ENCODE data around the gene ITFG2.

Gene ITFG2

GRCh38 chr12:2833810-2834209 lies 21.3 kb downstream of the ITFG2 start:
- Histone ChIP-seq H4K8ac (ENCODE audit: low read depth, low read length) (no peak overlapping the region), H3K14ac (ENCODE audit: low read length) (no peak overlapping the region), H4K12ac (ENCODE audit: low read depth, low read length) (no peak overlapping the region), H3K4me3 (ENCODE audit: low read depth, low read length) (no peak overlapping the region), H2AFZ (ENCODE audit: insufficient read depth, low read length, poor library complexity) (no peak overlapping the region), H4K91ac (ENCODE audit: low read depth, low read length) (no peak overlapping the region), H3K27me3 (ENCODE audit: insufficient read depth, low read length) (no peaks in the 10 kb centered on the region), H2BK120ac (ENCODE audit: insufficient read depth, low read length, poor library complexity) (no peak overlapping the region), H3K4me2 (ENCODE audit: low read length) (no peak overlapping the region), H3K23ac (ENCODE audit: low read length) (no peak overlapping the region), H3K79me2 (ENCODE audit: control insufficient read depth, insufficient read depth, low read length, poor library complexity) (no peaks in the 10 kb centered on the region), H3K36me3 (ENCODE audit: control insufficient read depth in 1 of 2, insufficient read depth in 2 of 2, low read length in 2 of 2) (peaks cover 2 to 6% of the 10 kb centered on the region in 2 experiments), H3K9me3 (ENCODE audit: insufficient read depth, low read depth, low read length) (no peaks in the 10 kb centered on the region), H2AK5ac (ENCODE audit: low read length) (no peak overlapping the region), H2BK12ac (ENCODE audit: low read length) (no peak overlapping the region), H3K4ac (ENCODE audit: low read depth, low read length) (no peak overlapping the region), H3K79me1 (ENCODE audit: low read length) (no peaks in the 10 kb centered on the region), H2BK5ac (ENCODE audit: low read depth, low read length, poor library complexity) (no peak overlapping the region), H3K18ac (ENCODE audit: low read length) (no peak overlapping the region), H3K27ac (ENCODE audit: low read depth, low read length) (no peak overlapping the region), H3K4me1 (ENCODE audit: control insufficient read depth in 1 of 2, insufficient read depth in 2 of 2, low read length in 2 of 2) (no peaks in the 10 kb centered on the region), H3K9ac (ENCODE audit: low read length) (no peak overlapping the region)
- WGBS (ENCODE audit: extremely low coverage, insufficient coverage, insufficient read length), result no CpG with 5 or more reads among the region's 9 CpGs
- no peak for DNase-seq

DNA sequence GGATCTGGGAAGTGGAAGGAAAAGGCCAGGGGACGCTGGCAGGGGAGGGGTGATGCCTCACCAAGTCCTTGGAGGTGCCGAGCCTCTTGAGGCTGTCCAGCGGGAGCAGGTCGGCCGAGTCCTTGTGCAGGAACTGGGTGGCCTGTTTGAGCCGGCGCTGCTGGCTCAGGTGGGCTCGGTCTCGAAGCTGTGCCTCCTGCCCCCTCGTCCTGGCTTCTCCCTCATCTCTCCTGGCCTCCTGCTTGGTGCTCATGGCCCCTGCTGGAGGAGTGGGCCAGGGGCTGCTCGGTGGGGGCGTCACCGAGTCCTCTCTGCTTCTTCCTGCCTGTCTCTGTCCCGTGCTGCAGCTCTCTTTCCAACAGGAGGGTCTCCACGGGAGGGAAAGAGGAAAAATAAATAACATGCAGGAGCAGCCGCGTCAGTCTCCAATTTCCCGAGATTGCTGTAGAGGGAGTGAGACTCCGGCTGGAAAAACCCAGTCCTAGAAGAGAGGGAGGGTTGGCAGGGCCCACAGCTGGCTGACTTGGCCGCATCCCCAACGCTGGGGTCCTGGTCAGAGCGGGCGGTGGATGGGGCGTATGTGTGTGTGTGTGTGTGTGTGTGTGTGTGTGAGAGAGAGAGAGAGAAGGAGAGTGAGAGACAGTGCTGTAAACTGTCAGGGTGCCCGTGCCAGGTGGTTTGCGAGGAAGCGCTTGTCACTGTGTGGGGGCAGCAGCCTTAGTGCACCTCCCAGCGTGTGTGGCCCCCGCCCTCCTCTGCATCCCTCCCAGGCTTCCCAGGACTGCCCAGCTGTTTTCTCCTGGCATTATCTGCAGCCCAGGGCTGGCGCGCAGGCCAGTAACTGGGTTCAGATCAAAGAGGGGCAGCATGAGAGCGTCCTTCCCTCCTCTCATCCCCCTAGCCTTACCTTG lies 22.4 kb downstream of the ITFG2 start, which contains the start of gene NRIP2:
Gene NRIP2, minus strand, starts transcription at position 455 of the 911 bp plus-strand sequence. Its CDS starts 52 bp downstream, at position 403.
- Histone ChIP-seq H3K4ac (ENCODE audit: low read depth, low read length) (no peak within 1 kb of the TSS), H2BK5ac (ENCODE audit: low read depth, low read length, poor library complexity) (no peak within 1 kb of the TSS), H3K79me1 (ENCODE audit: low read length) (no peaks in the 10 kb centered on the region), H2BK12ac (ENCODE audit: low read length) (no peak within 1 kb of the TSS), H4K12ac (ENCODE audit: low read depth, low read length) (no peak within 1 kb of the TSS), H2AK5ac (ENCODE audit: low read length) (no peak within 1 kb of the TSS), H3K9me3 (ENCODE audit: insufficient read depth, low read depth, low read length) (no peaks in the 10 kb centered on the region), H3K4me2 (ENCODE audit: low read length) (no peak within 1 kb of the TSS), H3K27ac (ENCODE audit: low read depth, low read length) (no peak within 1 kb of the TSS), H3K9ac (ENCODE audit: low read length) (no peak within 1 kb of the TSS), H3K79me2 (ENCODE audit: control insufficient read depth, insufficient read depth, low read length, poor library complexity) (no peaks in the 10 kb centered on the region), H3K14ac (ENCODE audit: low read length) (no peak within 1 kb of the TSS), H3K18ac (ENCODE audit: low read length) (no peak within 1 kb of the TSS), H3K36me3 (ENCODE audit: control insufficient read depth in 1 of 2, insufficient read depth in 2 of 2, low read length in 2 of 2) (peaks cover 2 to 6% of the 10 kb centered on the region in 2 experiments), H4K8ac (ENCODE audit: low read depth, low read length) (no peak within 1 kb of the TSS), H3K4me3 (ENCODE audit: low read depth, low read length) (no peak within 1 kb of the TSS), H4K91ac (ENCODE audit: low read depth, low read length) (no peak within 1 kb of the TSS), H3K27me3 (ENCODE audit: insufficient read depth, low read length) (no peaks in the 10 kb centered on the region), H2BK120ac (ENCODE audit: insufficient read depth, low read length, poor library complexity) (no peak within 1 kb of the TSS), H2AFZ (ENCODE audit: insufficient read depth, low read length, poor library complexity) (no peak within 1 kb of the TSS), H3K23ac (ENCODE audit: low read length) (no peak within 1 kb of the TSS), H3K4me1 (ENCODE audit: control insufficient read depth in 1 of 2, insufficient read depth in 2 of 2, low read length in 2 of 2) (no peaks in the 10 kb centered on the region)
- no peak for DNase-seq
- no CpG with 5 or more reads among the region's 32 CpGs for WGBS (ENCODE audit: extremely low coverage, insufficient coverage, insufficient read length)

DNA sequence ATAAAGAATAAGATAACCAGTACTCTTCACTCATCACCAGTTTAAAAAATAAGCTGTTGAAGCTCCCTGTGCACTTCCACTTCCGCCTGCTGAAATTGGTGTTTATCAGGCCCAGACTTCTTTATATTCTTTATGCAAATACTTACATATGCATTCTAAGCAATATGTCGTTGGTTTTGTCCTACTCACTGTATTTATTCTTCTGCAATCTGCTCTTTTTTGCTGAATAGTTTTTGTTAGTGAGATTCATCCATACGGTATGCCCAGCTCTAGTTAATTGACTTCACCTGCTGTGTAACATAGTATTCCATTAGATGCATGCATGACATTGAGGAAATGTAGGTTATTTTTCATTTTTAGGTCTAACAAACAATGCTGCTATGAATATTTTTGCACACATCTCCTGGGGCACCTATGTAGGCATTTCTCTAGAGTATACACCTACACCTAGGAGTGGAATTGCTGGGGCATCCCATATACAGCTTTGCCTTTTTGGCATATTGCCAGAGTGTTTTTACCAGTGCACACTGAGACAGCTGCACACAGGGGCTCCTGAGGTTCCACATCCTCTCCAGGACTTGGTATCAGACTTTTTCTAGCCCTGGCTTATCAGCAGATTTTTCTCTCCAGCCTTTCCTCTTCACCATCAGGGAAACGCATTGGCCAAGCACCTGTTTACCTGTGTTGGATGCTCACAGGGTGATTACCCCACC lies 23.4 kb downstream of the ITFG2 start:
- no peak overlapping the region for H2AFZ ChIP-seq (ENCODE audit: insufficient read depth, low read length, poor library complexity)
- WGBS (ENCODE audit: extremely low coverage, insufficient coverage, insufficient read length), result no CpG with 5 or more reads among the region's 4 CpGs

GRCh38 chr12:2836574-2836973 lies 24.1 kb downstream of the ITFG2 start:
- Histone ChIP-seq H3K18ac (ENCODE audit: low read length) (no peak overlapping the region), H2BK5ac (ENCODE audit: low read depth, low read length, poor library complexity) (no peak overlapping the region), H3K4me3 (ENCODE audit: low read depth, low read length) (no peak overlapping the region), H3K27me3 (ENCODE audit: insufficient read depth, low read length) (no peaks in the 10 kb centered on the region), H3K27ac (ENCODE audit: low read depth, low read length) (no peak overlapping the region), H3K9ac (ENCODE audit: low read length) (no peak overlapping the region), H3K79me1 (ENCODE audit: low read length) (no peaks in the 10 kb centered on the region), H3K4ac (ENCODE audit: low read depth, low read length) (no peak overlapping the region), H3K4me2 (ENCODE audit: low read length) (no peak overlapping the region), H3K4me1 (ENCODE audit: control insufficient read depth in 1 of 2, insufficient read depth in 2 of 2, low read length in 2 of 2) (no peaks in the 10 kb centered on the region), H2BK12ac (ENCODE audit: low read length) (no peak overlapping the region), H3K36me3 (ENCODE audit: control insufficient read depth in 1 of 2, insufficient read depth in 2 of 2, low read length in 2 of 2) (peaks cover 2% of the 10 kb centered on the region in 2 experiments), H3K9me3 (ENCODE audit: insufficient read depth, low read depth, low read length) (no peaks in the 10 kb centered on the region), H3K23ac (ENCODE audit: low read length) (no peak overlapping the region), H4K91ac (ENCODE audit: low read depth, low read length) (no peak overlapping the region), H3K79me2 (ENCODE audit: control insufficient read depth, insufficient read depth, low read length, poor library complexity) (no peaks in the 10 kb centered on the region), H4K8ac (ENCODE audit: low read depth, low read length) (no peak overlapping the region), H4K12ac (ENCODE audit: low read depth, low read length) (no peak overlapping the region), H2BK120ac (ENCODE audit: insufficient read depth, low read length, poor library complexity) (no peak overlapping the region), H2AK5ac (ENCODE audit: low read length) (no peak overlapping the region), H2AFZ (ENCODE audit: insufficient read depth, low read length, poor library complexity) (no peak overlapping the region), H3K14ac (ENCODE audit: low read length) (no peak overlapping the region)
- WGBS (ENCODE audit: extremely low coverage, insufficient coverage, insufficient read length), result no CpG with 5 or more reads among the region's 8 CpGs
- DNase-seq, result no peak

More for the DNA sequence above, 23.4 kb downstream of the ITFG2 start:
- no peak overlapping the region for H3K18ac ChIP-seq (ENCODE audit: low read length)
- no peak overlapping the region for H4K12ac ChIP-seq (ENCODE audit: low read depth, low read length)
- no peak overlapping the region for H2AK5ac ChIP-seq (ENCODE audit: low read length)
- H3K4me1 ChIP-seq (ENCODE audit: control insufficient read depth in 1 of 2, insufficient read depth in 2 of 2, low read length in 2 of 2), result no peaks in the 10 kb centered on the region
- no peaks in the 10 kb centered on the region for H3K79me1 ChIP-seq (ENCODE audit: low read length)
- no peak overlapping the region for H3K14ac ChIP-seq (ENCODE audit: low read length)
- no peak overlapping the region for H3K4ac ChIP-seq (ENCODE audit: low read depth, low read length)
- H3K9ac ChIP-seq (ENCODE audit: low read length), result no peak overlapping the region
- H3K79me2 ChIP-seq (ENCODE audit: control insufficient read depth, insufficient read depth, low read length, poor library complexity), result no peaks in the 10 kb centered on the region
- H3K23ac ChIP-seq (ENCODE audit: low read length), result no peak overlapping the region
- no peak overlapping the region for H3K4me2 ChIP-seq (ENCODE audit: low read length)
- H2BK120ac ChIP-seq (ENCODE audit: insufficient read depth, low read length, poor library complexity), result no peak overlapping the region
- no peak overlapping the region for H3K27ac ChIP-seq (ENCODE audit: low read depth, low read length)
- H4K91ac ChIP-seq (ENCODE audit: low read depth, low read length), result no peak overlapping the region
- no peak for DNase-seq
- no peak overlapping the region for H4K8ac ChIP-seq (ENCODE audit: low read depth, low read length)
- no peak overlapping the region for H3K4me3 ChIP-seq (ENCODE audit: low read depth, low read length)
- no peaks in the 10 kb centered on the region for H3K9me3 ChIP-seq (ENCODE audit: insufficient read depth, low read depth, low read length)
- H2BK5ac ChIP-seq (ENCODE audit: low read depth, low read length, poor library complexity), result no peak overlapping the region
- H2BK12ac ChIP-seq (ENCODE audit: low read length), result no peak overlapping the region
- H3K27me3 ChIP-seq (ENCODE audit: insufficient read depth, low read length), result no peaks in the 10 kb centered on the region
- H3K36me3 ChIP-seq (ENCODE audit: control insufficient read depth in 1 of 2, insufficient read depth in 2 of 2, low read length in 2 of 2), result peaks cover 2% of the 10 kb centered on the region in 2 experiments

Measured in trophoblast cell (in vitro differentiated cells and primary cell).